HepG2 (cell line): ENCODE data around the gene CACNB4. TPM values are rescaled to one million over a fixed set of nuclear protein-coding genes. Genes with fewer than 3 reads are reported as not detected.

Experiments
- BCL6 ChIP-seq: IDR thresholded peaks from 2 replicates; pipeline ENCODE4 v1.6.1; 2016; ENCODE audit warnings: missing genetic modification reagents, missing compliant biosample characterization
- CC2D1A ChIP-seq: sonication (generic); formaldehyde crosslinking; IDR thresholded peaks from 2 replicates; pipeline ENCODE4 v1.8.1; 2023; ENCODE audit warnings: mild to moderate bottlenecking, missing genetic modification reagents
- GTF2F1 ChIP-seq: fragments of 150-350 bp; IDR thresholded peaks from 2 replicates; pipeline ENCODE4 v1.6.1; 2014; ENCODE audit warnings: low read length
- HIVEP1 ChIP-seq: sonication (generic); formaldehyde crosslinking; IDR thresholded peaks from 2 replicates; pipeline ENCODE4 v1.4.0; 2020; ENCODE audit warnings: mild to moderate bottlenecking, missing genetic modification reagents
- KDM5A ChIP-seq: fragments of 200-600 bp; sonication (generic); IDR thresholded peaks from 2 replicates; pipeline ENCODE4 v1.7.0; 2018; ENCODE audit warnings: antibody characterized with exemption, mild to moderate bottlenecking, low read length, borderline replicate concordance
- NCOA2 ChIP-seq: sonication (generic); formaldehyde crosslinking; IDR thresholded peaks from 2 replicates; pipeline ENCODE4 v1.8.0; 2022; ENCODE audit warnings: inconsistent platforms
- NR2F2 ChIP-seq: IDR thresholded peaks from 2 replicates; pipeline ENCODE4 v1.6.1; 2012; ENCODE audit warnings: low read depth, inconsistent platforms, borderline replicate concordance
- TEAD3 ChIP-seq: optimal IDR thresholded peaks from 2 replicates; pipeline ENCODE3; 2016; ENCODE audit warnings: borderline replicate concordance
- ZFAT ChIP-seq: sonication (generic); formaldehyde crosslinking; conservative IDR thresholded peaks from 2 replicates; pipeline ENCODE4 v1.8.1; 2023; ENCODE audit warnings: missing genetic modification reagents, inconsistent platforms
- ZKSCAN8 ChIP-seq: IDR thresholded peaks from 2 replicates; pipeline ENCODE4 v1.6.1; 2016; ENCODE audit warnings: borderline replicate concordance, missing genetic modification reagents, missing compliant biosample characterization
- ZNF121 ChIP-seq: sonication (generic); formaldehyde crosslinking; IDR thresholded peaks from 2 replicates; pipeline ENCODE4 v1.5.0; 2020; ENCODE audit warnings: mild to moderate bottlenecking, missing genetic modification reagents
- ZNF564 ChIP-seq: sonication (generic); formaldehyde crosslinking; IDR thresholded peaks from 2 replicates; pipeline ENCODE4 v1.8.1; 2023; ENCODE audit warnings: mild to moderate bottlenecking, missing genetic modification reagents
- ZSCAN21 ChIP-seq: sonication (generic); formaldehyde crosslinking; IDR thresholded peaks from 2 replicates; pipeline ENCODE4 v1.8.0; 2022; ENCODE audit warnings: mild to moderate bottlenecking, missing genetic modification reagents, moderate library complexity, borderline replicate concordance
- polyA plus RNA-seq, 8 experiments: library from polyadenylated mRNA; depleted of rRNA in 3 of 8; stranded (reverse) in 7 of 8; unstranded in 1 of 8; fragments of >200 nt; fragmentation: Illumina TruSeq in 4 of 8; extraction: Trizol in 4 of 8; gene quantifications; 2 replicates each; pipeline versions ENCODE4 v1.2.1 to v1.2.3, GENCODE V29; 2011 to 2016; ENCODE audit warnings: low read depth in 4 of 8, missing spikeins in 1 of 8, mixed read lengths in 1 of 8; ENCODE audit not compliant: insufficient read depth in 1 of 8
- total RNA-seq, 5 experiments: library from RNA; depleted of rRNA; stranded (reverse); fragments of >200 nt; fragmentation: Illumina TruSeq; extraction: Trizol; gene quantifications; 2 replicates each; pipeline ENCODE4 v1.2.3, GENCODE V29; 2016; ENCODE audit warnings: low read depth in 1 of 5
- TF ChIP-seq, protein P1 (sequence below): IDR thresholded peaks from 2 replicates; pipeline ENCODE4 v1.6.1; 2018; ENCODE audit warnings: missing genetic modification reagents, mild to moderate bottlenecking, missing compliant biosample characterization
- TF ChIP-seq, protein P2 (sequence below): sonication (generic); formaldehyde crosslinking; IDR thresholded peaks from 2 replicates; pipeline ENCODE4 v1.4.0; 2020; ENCODE audit warnings: missing genetic modification reagents, low read depth, mild to moderate bottlenecking, borderline replicate concordance
- TF ChIP-seq, protein P3 (sequence below): IDR thresholded peaks from 2 replicates; pipeline ENCODE4 v1.6.1; 2016; ENCODE audit warnings: missing genetic modification reagents, missing compliant biosample characterization
- TF ChIP-seq, protein P4 (sequence below): sonication (generic); formaldehyde crosslinking; conservative IDR thresholded peaks from 2 replicates; pipeline ENCODE4 v1.4.0; 2020; ENCODE audit warnings: missing genetic modification reagents
- TF ChIP-seq, protein P5 (sequence below): sonication (generic); formaldehyde crosslinking; IDR thresholded peaks from 2 replicates; pipeline ENCODE4 v1.8.1; 2023; ENCODE audit warnings: mild to moderate bottlenecking, missing genetic modification reagents
- TF ChIP-seq, protein P6 (sequence below): IDR thresholded peaks from 2 replicates; pipeline ENCODE4 v1.6.1; 2016; ENCODE audit warnings: low read depth
- TF ChIP-seq, protein P7 (sequence below): sonication (generic); formaldehyde crosslinking; IDR thresholded peaks from 2 replicates; pipeline ENCODE4 v1.4.0; 2020; ENCODE audit warnings: missing genetic modification reagents

The CACNB4 gene
- total and polyA plus RNA-seq, 2 of the 13 experiments (the other 11 are each of a cell fraction or from before 2014, with no cell fraction given), result 5.1 to 14.3 TPM

DNA sequence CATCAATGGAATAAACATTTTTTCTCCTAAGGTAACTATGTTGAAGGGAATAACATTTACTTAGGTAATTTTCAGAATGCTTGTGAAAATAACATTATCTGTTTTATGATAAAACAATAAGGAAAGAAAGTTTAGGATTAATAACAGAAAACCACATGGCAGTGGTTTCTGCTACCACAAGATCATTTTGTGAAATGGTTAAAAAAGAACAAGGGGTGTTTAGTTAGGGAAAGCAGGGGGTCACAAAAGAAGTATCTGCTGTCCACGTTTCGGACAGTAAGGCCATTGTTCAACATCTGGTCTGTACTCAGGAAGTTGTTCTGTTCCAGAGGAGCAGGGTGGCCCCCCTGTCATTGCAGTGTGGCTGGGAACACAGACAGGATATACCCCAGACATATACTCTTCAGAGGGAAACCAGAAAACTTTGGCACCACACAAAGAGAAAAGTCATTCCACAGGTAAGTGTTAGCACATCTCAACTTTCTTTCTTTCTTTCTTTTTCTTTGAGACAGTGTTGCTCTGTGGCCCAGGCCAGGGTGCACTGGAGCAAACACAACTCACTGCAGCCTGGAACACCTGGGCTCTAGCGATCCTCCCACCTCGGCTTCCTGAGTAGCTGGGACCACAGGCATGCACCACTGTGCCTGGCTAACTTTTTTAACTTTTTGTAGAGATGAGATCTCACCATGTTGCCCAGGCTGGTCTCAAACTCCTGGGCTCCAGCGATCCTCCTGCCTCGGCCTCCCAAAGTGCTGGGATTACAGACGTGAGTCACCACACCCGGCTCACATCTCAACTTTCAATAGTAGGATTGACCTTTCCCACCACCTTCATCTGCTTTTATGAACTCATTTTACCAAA lies 255.8 kb downstream of the CACNB4 start (continued):
- TF ChIP-seq, protein P1, sequence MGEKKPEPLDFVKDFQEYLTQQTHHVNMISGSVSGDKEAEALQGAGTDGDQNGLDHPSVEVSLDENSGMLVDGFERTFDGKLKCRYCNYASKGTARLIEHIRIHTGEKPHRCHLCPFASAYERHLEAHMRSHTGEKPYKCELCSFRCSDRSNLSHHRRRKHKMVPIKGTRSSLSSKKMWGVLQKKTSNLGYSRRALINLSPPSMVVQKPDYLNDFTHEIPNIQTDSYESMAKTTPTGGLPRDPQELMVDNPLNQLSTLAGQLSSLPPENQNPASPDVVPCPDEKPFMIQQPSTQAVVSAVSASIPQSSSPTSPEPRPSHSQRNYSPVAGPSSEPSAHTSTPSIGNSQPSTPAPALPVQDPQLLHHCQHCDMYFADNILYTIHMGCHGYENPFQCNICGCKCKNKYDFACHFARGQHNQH (CRISPR knock-in tag), result peak; percentile 81
- TF ChIP-seq, protein P2, sequence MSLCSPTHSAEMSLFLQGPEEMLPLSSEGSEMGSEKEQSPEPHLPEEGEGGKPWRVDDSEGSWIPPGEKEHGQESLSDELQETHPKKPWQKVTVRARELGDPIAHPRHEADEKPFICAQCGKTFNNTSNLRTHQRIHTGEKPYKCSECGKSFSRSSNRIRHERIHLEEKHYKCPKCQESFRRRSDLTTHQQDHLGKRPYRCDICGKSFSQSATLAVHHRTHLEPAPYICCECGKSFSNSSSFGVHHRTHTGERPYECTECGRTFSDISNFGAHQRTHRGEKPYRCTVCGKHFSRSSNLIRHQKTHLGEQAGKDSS, result no peak
- TF ChIP-seq, protein P3, sequence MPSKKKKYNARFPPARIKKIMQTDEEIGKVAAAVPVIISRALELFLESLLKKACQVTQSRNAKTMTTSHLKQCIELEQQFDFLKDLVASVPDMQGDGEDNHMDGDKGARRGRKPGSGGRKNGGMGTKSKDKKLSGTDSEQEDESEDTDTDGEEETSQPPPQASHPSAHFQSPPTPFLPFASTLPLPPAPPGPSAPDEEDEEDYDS, result peak; percentile 29; the same call in 1 of the 2 replicates
- TF ChIP-seq, protein P4, sequence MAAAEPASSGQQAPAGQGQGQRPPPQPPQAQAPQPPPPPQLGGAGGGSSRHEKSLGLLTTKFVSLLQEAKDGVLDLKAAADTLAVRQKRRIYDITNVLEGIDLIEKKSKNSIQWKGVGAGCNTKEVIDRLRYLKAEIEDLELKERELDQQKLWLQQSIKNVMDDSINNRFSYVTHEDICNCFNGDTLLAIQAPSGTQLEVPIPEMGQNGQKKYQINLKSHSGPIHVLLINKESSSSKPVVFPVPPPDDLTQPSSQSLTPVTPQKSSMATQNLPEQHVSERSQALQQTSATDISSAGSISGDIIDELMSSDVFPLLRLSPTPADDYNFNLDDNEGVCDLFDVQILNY (CRISPR knock-in tag), result no peak
- TF ChIP-seq HIVEP1, result no peak
- TF ChIP-seq CC2D1A (CRISPR knock-in tag), result no peak
- TF ChIP-seq TEAD3 (CRISPR knock-in tag), result peak; percentile 73
- TF ChIP-seq, protein P5, sequence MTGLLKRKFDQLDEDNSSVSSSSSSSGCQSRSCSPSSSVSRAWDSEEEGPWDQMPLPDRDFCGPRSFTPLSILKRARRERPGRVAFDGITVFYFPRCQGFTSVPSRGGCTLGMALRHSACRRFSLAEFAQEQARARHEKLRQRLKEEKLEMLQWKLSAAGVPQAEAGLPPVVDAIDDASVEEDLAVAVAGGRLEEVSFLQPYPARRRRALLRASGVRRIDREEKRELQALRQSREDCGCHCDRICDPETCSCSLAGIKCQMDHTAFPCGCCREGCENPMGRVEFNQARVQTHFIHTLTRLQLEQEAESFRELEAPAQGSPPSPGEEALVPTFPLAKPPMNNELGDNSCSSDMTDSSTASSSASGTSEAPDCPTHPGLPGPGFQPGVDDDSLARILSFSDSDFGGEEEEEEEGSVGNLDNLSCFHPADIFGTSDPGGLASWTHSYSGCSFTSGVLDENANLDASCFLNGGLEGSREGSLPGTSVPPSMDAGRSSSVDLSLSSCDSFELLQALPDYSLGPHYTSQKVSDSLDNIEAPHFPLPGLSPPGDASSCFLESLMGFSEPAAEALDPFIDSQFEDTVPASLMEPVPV (CRISPR knock-in tag), result no peak
- TF ChIP-seq ZNF121, result 0 out of 2 replicates have a peak, but pooled peaks have one; percentile 34
- TF ChIP-seq NCOA2 (CRISPR knock-in tag), result peak; percentile 37; the same call in 1 of the 2 replicates
- TF ChIP-seq ZFAT, result no peak
- TF ChIP-seq NR2F2, result 0 out of 2 replicates have a peak, but pooled peaks have one; percentile 38
- TF ChIP-seq GTF2F1, result no peak
- TF ChIP-seq BCL6 (CRISPR knock-in tag), result peak; percentile 76
- TF ChIP-seq ZNF564, result no peak
- TF ChIP-seq, protein P6, sequence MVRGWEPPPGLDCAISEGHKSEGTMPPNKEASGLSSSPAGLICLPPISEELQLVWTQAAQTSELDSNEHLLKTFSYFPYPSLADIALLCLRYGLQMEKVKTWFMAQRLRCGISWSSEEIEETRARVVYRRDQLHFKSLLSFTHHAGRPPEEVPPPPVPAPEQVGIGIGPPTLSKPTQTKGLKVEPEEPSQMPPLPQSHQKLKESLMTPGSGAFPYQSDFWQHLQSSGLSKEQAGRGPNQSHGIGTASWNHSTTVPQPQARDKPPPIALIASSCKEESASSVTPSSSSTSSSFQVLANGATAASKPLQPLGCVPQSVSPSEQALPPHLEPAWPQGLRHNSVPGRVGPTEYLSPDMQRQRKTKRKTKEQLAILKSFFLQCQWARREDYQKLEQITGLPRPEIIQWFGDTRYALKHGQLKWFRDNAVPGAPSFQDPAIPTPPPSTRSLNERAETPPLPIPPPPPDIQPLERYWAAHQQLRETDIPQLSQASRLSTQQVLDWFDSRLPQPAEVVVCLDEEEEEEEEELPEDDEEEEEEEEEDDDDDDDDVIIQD, result peak; percentile 62; the same call in 1 of the 2 replicates
- TF ChIP-seq ZKSCAN8 (CRISPR knock-in tag), result peak; percentile 37; the same call in 1 of the 2 replicates
- TF ChIP-seq, protein P7, sequence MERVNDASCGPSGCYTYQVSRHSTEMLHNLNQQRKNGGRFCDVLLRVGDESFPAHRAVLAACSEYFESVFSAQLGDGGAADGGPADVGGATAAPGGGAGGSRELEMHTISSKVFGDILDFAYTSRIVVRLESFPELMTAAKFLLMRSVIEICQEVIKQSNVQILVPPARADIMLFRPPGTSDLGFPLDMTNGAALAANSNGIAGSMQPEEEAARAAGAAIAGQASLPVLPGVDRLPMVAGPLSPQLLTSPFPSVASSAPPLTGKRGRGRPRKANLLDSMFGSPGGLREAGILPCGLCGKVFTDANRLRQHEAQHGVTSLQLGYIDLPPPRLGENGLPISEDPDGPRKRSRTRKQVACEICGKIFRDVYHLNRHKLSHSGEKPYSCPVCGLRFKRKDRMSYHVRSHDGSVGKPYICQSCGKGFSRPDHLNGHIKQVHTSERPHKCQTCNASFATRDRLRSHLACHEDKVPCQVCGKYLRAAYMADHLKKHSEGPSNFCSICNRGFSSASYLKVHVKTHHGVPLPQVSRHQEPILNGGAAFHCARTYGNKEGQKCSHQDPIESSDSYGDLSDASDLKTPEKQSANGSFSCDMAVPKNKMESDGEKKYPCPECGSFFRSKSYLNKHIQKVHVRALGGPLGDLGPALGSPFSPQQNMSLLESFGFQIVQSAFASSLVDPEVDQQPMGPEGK (CRISPR knock-in tag), result peak; percentile 96
- TF ChIP-seq KDM5A, result no peak
- no peak for TF ChIP-seq ZSCAN21
